ENCODE measurements around the gene MRPL23. TPM values are rescaled to one million over a fixed set of nuclear protein-coding genes. Genes with fewer than 3 reads are reported as not detected.

Gene MRPL23
- total RNA-seq, 1 experiment from 2014 or later: 26.6 TPM

DNA sequence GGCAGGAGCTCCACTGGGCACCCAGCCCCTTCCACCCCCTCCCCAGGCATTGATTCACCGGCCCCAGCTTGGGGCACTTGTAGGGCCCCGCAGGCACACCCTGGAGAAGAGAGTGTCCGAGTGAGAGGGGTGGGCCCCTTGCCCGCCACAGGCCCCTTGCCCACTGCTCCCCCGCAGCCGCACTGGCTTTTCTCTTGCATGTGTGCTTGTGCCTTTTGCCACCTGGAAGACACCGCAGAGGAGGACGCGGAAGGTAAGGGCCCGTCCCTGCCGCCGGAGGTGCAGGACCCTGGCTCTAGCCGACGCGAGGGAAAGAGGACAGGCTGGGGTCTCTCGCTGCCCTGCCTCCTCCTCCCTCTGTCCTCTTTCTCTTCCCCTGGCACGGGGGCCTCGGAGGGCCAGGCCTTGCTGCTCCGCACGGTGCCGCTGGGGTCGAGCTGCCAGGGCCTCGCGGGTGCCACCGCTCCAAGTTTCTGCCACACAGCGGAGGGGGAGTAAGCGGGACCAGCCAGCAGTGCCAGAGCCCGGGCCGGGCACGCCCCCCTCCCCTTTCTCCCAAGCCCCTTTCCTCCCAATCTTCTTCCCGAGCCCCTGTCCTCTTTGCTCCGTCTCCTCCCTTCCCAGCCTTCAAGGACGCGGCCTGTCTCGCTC is 18.1 kb upstream of the MRPL23 start:
- no peak overlapping the region for H3K4me3 ChIP-seq
- H3K27me3 ChIP-seq: no peaks in the 10 kb centered on the region
- H3K36me3 ChIP-seq: no peaks in the 10 kb centered on the region
- DNase-seq: no peak
- no peaks in the 10 kb centered on the region for H3K9me3 ChIP-seq

DNA sequence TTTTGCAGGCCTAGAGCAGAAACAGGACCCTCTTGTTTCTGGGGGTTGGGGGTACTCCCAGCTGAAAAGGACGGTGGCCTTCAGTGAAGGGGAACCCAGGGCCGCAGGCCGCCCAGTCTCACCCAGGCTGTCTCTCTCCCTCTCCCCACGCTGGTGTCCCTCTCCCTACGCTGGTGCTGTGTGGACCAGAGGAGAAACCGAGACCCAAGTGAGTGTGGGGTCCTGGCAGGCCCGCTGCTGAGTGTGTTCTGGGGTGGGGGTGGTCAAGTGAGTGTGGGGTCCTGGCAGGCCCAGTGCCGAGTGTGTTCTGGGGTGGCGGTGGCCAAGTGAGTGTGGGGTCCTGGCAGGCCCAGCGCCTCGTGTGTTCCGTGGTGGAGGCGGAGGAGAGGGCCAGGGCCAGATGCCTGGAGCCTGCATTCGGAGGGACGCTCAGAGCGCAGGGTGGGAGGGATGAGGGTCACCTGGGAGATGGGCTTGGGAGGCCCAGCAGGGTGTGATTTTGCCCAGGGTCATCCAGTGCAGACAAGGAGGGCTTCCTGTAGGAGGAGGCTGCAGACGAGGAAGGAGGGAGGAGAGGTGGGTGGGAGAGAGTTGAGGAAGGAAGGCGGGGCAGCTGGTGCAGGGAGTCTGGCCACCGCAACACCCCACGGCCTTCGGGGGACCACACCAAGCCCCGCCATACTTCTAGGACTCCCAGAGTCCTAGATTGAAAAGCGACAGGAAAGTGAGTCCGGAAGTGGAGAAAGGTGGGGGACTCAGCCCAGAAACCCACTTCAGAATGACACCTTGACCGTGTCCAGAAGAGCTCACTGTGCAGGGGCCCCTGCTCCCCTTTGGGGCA is 17.3 kb upstream of the MRPL23 start:
- H3K27me3 ChIP-seq: no peaks in the 10 kb centered on the region
- H3K4me3 ChIP-seq: no peak overlapping the region
- H3K36me3 ChIP-seq: no peaks in the 10 kb centered on the region
- H3K9me3 ChIP-seq: no peaks in the 10 kb centered on the region
- DNase-seq: no peak

DNA sequence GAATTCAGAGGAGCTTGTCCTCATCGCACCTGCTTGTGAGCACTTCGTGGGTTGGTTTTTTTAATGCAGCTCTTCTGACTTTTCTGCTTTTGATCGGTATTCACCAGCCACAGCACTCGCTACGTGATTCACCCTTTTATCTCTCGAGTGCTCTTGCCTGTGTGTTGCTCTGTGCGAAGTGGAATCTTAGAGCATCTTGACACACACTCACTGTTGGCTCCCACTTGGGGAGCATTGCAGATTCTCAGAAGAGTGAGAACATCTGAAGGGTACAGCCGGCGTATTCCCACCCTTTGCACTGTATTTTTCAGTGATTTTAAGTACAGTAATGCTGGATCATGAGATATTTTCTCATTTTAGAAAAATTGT is 16.7 kb upstream of the MRPL23 start:
- Histone ChIP-seq H3K9me3 (no peaks in the 10 kb centered on the region), H3K4me3 (no peak overlapping the region), H3K27me3 (no peaks in the 10 kb centered on the region), H3K36me3 (no peaks in the 10 kb centered on the region)
- no peak for DNase-seq

DNA sequence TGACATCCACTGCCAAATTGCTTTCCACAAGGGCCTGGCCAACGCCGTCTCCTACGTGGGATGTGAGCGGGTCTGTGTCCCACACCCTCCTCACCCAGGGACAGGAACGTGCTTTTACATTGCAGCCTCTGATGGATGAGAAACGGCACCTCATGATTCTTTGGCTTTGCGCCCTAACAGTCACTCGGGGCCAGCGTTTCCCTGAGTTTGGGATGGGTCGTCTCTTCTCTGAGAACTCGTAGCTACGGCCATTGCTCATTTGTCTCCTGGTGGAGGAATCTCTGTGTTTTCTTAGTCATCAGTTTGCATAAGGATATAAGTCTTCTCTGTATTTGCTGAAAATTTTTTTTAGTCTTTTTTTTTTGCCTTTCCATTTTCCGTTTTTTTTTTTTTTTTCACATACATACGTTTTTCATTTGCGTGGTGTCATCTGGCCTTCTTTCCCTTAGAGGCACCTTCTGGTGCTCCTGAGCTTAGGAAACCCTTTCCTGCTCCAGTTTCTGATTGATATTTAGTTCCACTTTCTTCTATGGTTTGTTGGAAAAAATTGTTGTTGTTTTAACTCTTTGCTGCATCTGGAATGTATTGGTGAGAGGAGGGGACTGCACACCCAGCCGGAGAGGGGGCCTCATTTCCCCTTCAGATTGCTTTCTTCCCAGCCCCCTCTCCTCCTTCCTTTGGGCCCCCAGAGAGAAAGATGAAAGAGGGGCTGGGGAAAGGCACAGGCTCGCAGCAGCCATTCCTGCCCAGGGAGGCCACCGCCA is 15.6 kb upstream of the MRPL23 start:
- Histone ChIP-seq H3K27me3 (no peaks in the 10 kb centered on the region), H3K4me3 (no peak overlapping the region), H3K9me3 (no peaks in the 10 kb centered on the region), H3K36me3 (no peaks in the 10 kb centered on the region)
- DNase-seq: no peak

DNA sequence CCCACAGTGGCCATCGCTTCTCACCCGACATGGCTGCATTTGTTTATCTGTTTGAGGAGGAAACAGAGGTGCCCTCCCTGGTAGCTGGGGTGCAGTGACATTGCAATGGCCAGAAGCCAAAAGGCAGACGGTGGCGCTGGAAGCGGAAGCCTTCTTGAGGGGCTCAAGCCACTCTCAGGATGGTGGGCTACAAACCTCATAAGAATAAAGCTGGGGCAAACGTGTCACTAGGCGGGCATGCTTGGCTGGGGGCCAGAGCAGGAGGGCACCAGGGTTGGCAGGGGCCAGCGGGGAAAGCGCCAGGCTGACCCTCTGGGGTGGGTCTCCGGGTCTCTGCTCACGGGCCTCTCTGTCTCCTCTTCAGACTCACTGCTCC is 15.0 kb upstream of the MRPL23 start:
- H3K36me3 ChIP-seq: no peaks in the 10 kb centered on the region
- H3K9me3 ChIP-seq: no peaks in the 10 kb centered on the region
- H3K27me3 ChIP-seq: no peaks in the 10 kb centered on the region
- no peak for DNase-seq
- H3K4me3 ChIP-seq: no peak overlapping the region

DNA sequence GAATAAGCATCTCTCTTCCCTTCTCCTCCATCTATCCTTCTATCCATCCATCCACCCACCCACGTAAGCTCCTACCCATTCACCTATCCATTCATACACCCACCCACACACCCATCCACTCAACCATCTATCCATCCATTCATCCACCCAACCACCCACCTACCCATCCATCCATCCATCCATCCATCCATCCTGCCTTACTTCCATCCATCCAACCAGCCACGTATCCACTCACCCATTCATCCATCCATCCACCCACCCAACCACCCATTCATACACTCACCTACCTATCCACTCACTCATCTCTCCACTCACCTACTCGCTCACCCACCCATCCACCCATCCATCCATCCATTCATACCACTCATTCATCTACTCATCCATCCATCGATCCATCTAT is 14.5 kb upstream of the MRPL23 start:
- Histone ChIP-seq H3K36me3 (no peaks in the 10 kb centered on the region), H3K9me3 (no peaks in the 10 kb centered on the region), H3K27me3 (no peaks in the 10 kb centered on the region), H3K4me3 (no peak overlapping the region)
- DNase-seq: no peak

DNA sequence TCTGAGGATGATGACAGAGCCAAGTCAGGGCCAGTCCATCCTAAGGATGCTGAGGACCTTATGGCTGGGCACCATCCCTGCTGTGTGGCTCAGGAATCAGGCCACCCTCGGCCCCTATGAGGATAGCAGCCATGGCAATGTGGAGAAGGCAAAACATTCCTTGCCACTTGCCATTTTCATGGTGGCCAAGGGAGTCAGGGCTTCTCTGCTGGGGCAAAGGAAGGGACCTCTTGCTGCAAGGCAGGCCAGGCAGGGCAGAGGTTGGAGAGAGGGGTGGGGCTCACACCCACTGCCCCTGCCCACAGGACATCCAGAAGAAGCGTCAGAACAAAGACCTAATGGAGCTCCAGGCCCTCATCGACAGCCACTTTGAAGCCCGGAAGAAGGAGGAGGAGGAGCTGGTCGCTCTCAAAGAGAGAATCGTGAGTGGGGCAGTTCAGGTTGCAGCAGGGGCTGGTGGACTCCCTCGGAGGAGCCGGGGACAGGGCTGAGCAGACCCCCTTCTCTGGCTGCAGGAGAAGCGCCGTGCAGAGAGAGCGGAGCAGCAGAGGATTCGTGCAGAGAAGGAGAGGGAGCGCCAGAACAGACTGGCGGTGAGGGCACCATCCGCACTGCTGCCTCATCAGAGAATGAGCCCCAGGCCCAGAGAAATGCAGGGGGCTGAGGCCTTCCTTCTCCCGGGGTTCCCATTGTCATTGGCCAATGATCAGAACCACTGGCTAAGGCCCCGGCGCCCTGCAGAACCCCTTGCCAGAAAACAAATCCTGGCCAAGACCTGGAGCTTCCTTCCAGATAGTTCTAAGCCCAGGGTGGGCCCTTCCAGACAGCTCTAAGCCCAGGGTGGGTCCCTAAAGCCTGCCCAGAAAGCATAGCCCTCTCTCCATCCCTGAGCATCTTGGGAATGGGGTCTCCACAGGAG is 13.5 kb upstream of the MRPL23 start:
- no peak for DNase-seq
- H3K4me3 ChIP-seq: no peak overlapping the region
- H3K27me3 ChIP-seq: no peaks in the 10 kb centered on the region
- H3K9me3 ChIP-seq: no peaks in the 10 kb centered on the region
- no peaks in the 10 kb centered on the region for H3K36me3 ChIP-seq

DNA sequence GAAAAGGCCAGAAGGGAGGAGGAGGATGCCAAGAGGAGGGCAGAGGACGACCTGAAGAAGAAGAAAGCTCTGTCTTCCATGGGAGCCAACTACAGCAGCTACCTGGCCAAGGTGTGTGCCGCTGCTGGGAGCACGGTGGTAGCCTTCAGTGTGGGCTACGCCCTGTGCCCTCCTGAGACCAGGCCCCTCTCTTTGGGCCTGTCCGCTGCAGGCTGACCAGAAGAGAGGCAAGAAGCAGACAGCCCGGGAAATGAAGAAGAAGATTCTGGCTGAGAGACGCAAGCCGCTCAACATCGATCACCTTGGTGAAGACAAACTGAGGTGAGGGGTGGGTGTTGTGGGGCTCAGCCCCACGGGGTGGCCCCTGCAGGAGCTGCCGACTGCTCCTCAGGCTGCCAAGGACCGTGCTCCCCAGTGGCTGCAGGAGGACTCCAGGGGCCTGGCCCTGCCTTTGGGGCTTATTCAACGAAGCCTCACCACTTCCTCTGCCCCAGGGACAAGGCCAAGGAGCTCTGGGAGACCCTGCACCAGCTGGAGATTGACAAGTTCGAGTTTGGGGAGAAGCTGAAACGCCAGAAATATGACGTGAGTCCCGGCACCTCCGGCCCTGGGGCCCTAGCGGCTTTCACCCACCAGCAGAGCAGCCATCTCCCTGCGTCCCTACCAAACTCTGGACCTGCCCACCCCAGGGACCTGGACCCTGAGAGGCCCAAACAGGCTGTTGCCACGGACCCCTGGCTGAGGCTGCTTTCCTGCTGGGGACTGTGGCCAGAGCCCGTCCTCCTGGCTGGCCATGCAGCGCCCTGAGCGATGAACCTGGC is 12.6 kb upstream of the MRPL23 start:
- Histone ChIP-seq H3K4me3 (no peak overlapping the region), H3K9me3 (no peaks in the 10 kb centered on the region), H3K36me3 (no peaks in the 10 kb centered on the region), H3K27me3 (no peaks in the 10 kb centered on the region)
- DNase-seq: no peak

DNA sequence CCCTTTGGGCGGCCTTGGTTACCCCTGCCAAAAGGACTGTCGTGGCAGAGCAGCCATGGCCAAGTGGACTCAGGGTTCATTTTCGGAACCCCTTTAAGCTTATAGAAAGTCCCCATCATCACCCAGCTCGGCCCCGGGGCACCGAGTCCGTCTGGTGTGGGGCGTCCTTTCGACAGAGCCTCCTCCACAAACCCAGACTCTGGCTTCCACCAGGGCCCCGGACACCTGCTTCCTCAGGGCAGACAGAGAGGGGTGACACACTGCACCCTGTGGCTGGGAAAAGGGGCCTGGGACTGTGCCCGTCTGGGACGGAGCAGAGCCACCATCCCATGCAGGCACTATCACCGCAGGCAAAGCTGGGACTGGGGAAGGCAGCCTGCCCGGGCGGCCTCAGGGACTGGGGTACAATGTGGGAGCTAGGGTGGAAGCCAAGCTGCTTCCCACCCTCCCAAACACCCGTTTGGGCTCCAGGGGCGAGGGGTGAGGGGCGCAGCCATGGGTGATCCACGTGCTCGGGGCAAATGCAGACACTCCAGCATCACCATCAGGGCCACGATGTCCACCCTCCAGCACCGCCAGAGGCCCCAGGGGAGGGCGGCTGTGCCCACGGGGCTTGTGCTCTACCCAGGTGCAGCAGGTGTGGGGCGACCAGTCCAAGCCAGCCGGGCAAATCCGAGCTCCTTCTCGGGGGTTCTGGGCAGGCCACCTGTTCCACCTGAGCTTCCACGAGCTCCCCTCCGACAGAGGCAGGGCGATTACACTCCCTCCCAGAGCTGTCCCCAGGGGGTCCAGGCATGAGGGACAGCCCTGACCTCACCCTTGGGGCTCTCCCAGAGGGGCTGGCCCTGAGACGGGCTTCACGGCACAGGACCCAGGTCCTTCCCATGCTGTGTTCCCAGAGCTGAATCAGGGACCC is 11.7 kb upstream of the MRPL23 start:
- DNase-seq: no peak
- Histone ChIP-seq H3K9me3 (no peaks in the 10 kb centered on the region), H3K4me3 (no peak overlapping the region), H3K36me3 (no peaks in the 10 kb centered on the region), H3K27me3 (no peaks in the 10 kb centered on the region)

DNA sequence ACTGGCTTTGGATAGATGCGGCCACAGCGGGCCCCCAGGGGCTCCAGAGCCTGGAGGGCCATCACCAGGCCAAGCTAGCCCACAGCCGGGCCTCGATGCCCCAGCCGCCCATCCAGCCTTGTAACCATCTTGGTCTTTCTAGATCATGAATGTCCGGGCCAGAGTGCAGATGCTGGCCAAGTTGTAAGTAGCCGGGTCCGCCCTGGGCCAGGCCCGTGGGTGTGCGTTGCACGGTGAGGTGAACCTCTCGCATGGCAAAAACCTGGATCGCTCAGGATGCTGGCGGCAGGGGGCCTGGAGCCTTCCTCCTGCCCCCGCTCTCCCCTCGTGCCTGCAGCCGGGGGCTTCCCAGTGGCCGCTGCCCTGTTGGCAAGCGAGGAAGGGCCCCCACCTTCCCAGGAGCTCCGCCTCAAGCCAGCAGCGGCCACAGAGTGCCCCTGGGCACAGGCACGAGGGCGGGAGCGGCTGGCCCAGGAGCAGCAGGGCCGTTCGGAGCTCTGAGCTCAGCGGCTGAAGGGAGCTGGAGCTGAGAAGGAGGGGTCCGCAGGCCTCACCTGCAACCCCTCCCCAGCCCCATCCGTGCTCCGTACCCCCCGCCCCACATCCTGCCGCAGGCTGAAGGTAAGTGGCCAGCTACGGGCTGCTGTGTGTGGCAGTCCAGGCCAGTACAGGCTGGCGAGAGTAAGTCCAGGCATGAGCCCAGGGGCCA is 10.9 kb upstream of the MRPL23 start:
- no peaks in the 10 kb centered on the region for H3K36me3 ChIP-seq
- no peaks in the 10 kb centered on the region for H3K27me3 ChIP-seq
- no peaks in the 10 kb centered on the region for H3K9me3 ChIP-seq
- no peak for DNase-seq
- H3K4me3 ChIP-seq: no peak overlapping the region

DNA sequence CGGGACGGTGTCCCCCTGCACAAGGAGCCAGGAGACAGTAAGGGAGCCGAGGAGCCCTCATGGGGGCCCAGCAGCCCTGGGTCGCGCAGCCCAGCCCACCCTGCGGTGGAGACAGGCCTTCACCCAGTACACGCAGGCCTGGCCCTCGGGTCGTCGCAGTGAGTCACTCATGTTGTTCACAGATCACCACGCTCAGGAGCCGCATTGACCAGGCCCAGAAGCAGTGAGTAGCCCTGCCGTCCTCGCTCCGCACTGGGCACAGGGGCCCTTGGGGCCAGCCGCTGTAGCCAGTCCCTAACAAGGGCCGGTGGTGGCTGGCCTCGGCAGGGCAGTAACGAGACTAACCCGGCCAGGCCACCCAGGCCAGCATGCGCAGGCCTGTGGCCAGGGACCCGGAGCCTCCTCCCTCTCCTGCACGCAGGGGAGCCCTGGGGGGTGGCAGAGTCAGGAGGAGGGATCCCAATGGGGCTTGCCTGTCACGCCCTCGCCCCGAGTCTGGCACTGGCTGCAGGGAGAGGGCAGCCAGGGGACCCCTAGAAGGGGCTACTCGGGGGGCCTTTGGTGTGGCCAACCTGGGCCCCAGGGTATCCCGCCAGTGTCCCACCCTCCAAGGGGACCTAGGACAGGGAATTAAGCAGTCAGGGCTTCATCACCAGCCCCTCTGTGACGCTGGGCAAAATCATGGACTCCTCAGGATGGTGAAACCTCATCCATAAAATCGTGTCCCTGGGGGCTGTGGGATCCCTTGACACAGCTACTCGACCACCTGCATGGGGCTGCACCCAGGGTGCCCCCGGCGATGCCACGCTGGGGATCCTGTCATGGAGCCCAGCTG is 10.1 kb upstream of the MRPL23 start:
- DNase-seq: no peak
- Histone ChIP-seq H3K4me3 (no peak overlapping the region), H3K36me3 (no peaks in the 10 kb centered on the region), H3K27me3 (no peaks in the 10 kb centered on the region), H3K9me3 (no peaks in the 10 kb centered on the region)

DNA sequence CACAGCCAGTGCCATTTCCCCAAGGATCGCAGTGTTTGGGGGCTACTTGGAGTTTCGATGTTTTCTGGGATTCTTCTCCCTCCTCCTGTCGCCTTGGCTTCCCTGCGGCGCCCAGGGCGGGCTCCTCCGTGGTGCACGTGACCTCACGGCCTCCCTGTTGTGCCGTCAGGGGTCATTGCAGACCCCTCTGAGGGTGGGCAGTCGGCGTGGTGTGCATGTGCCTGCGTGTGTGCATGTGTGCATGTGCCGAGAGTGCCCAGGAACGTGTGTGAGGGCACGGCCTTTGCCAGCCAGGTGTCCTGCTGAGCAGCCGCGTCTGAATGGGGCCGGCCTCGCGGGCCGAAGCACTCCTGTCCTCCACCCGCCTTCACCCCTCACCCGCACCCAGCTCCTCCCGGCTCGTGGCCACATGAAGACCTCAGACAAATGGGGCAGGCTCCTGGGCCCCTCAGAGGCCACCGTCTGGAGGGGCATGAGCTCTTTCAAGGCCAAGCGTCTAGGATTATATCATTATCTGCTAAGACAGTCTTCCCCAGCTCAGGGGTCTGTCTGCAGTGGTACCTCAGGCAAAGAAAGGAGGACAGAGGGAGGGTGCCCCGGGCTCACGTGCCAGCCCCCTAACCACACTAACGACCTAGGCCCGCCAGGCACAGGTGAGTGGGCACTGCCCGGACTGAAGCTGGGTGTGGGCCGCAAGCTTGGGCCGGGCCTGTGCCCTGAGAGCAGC is 9.4 kb upstream of the MRPL23 start:
- no peaks in the 10 kb centered on the region for H3K9me3 ChIP-seq
- no peak overlapping the region for H3K4me3 ChIP-seq
- no peaks in the 10 kb centered on the region for H3K27me3 ChIP-seq
- DNase-seq: no peak
- H3K36me3 ChIP-seq: no peaks in the 10 kb centered on the region

DNA sequence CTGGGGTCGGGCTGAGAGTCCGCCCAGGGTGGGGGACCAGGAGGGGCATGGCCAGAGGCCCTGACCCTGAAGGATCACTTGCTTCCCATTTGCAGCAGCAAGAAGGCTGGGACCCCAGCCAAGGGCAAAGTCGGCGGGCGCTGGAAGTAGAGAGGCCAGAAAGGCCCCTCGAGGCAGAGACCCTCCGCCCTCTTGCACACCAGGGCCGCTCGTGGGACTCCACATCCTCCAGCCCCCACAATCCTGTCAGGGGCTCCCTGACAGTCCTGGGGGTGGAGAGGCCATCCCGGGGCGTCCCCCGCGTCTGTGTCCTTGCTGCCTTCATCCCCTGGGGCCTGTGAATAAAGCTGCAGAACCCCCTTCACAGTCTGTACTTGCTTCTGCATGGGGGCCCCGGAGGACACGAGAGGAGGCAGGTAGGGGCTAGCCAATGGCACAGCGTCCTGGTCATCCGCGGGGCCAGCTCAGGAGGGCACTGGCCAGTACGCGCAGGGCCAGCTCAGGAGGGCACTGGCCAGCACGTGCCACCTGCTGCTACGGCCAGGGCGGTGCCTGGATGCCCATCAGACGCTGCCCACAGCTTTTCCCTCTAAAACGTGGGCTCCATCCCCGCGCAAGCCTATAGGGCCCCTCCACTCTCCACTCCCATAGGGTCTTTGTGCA is 8.7 kb upstream of the MRPL23 start:
- no peak overlapping the region for H3K4me3 ChIP-seq
- no peaks in the 10 kb centered on the region for H3K9me3 ChIP-seq
- H3K27me3 ChIP-seq: no peaks in the 10 kb centered on the region
- no peaks in the 10 kb centered on the region for H3K36me3 ChIP-seq
- DNase-seq: no peak
